HG02610 (cell line): ENCODE results near the gene PCDHB13.
"Not testable (repeated sequence)": the region's sequence is repeated elsewhere in the genome, so short reads cannot be mapped to it uniquely, and the experiment has no call there.

Experiments
- ATAC-seq: cut with Tn5 transposase; IDR thresholded peaks from one replicate; pipeline ENCODE4 v1.9.1; 2021; ENCODE audit warnings: mild to moderate bottlenecking, moderate library complexity; ENCODE audit not compliant: unreplicated experiment

The PCDHB13 gene

GRCh38 chr5:141213656-141214339 lies at the start of gene PCDHB13:
Gene PCDHB13, plus strand, starts transcription at chr5:141213919. Its CDS starts 205 bp downstream, at chr5:141214124.
- not testable (repeated sequence) for ATAC-seq

GRCh38 chr5:141172381-141173204 lies 41.1 kb upstream of the PCDHB13 start, which contains the start of gene PCDHB7:
Gene PCDHB7, plus strand, starts transcription at chr5:141172644. Its CDS starts 192 bp downstream, at chr5:141172836.
- ATAC-seq: no peak

- ATAC-seq: not testable (repeated sequence)
These were observed 39.2 kb upstream of the PCDHB13 start for GRCh38 chr5:141174291-141175104.

GRCh38 chr5:141175933-141176332 lies 37.8 kb upstream of the PCDHB13 start:
- no peak for ATAC-seq

- not testable (repeated sequence) for ATAC-seq
These were observed 36.0 kb upstream of the PCDHB13 start, which contains the start of gene PCDHB8 for GRCh38 chr5:141177577-141178191. Gene PCDHB8, plus strand, starts transcription at chr5:141177790. Its CDS starts 245 bp downstream, at chr5:141178035.

GRCh38 chr5:141179371-141179770 lies 34.3 kb upstream of the PCDHB13 start:
- not testable (repeated sequence) for ATAC-seq

GRCh38 chr5:141179876-141180275 lies 33.8 kb upstream of the PCDHB13 start:
- not testable (repeated sequence) for ATAC-seq

GRCh38 chr5:141180313-141180712 lies 33.4 kb upstream of the PCDHB13 start:
- no peak for ATAC-seq

- no peak for ATAC-seq
These were observed 31.5 kb upstream of the PCDHB13 start, which contains the start of gene PCDHB16 for GRCh38 chr5:141182248-141182647. Gene PCDHB16, plus strand, starts transcription at chr5:141182387. Its CDS starts 173 bp downstream, at chr5:141182560.

- ATAC-seq: not testable (repeated sequence)
These were observed 29.4 kb upstream of the PCDHB13 start for GRCh38 chr5:141184117-141184855.

- ATAC-seq: no peak
These were observed 26.7 kb upstream of the PCDHB13 start, which contains the start of gene PCDHB9 for GRCh38 chr5:141186897-141187512. Gene PCDHB9, plus strand, starts transcription at chr5:141187161. Its CDS starts 158 bp downstream, at chr5:141187319.

GRCh38 chr5:141188682-141189081 lies 25.0 kb upstream of the PCDHB13 start:
- not testable (repeated sequence) for ATAC-seq

GRCh38 chr5:141189131-141189530 lies 24.6 kb upstream of the PCDHB13 start:
- not testable (repeated sequence) for ATAC-seq

GRCh38 chr5:141192110-141192725 lies 21.5 kb upstream of the PCDHB13 start, which contains the start of gene PCDHB10:
Gene PCDHB10, plus strand, starts transcription at chr5:141192353. Its CDS starts 200 bp downstream, at chr5:141192553.
- ATAC-seq: no peak

- ATAC-seq: not testable (repeated sequence)
These were observed 19.4 kb upstream of the PCDHB13 start for GRCh38 chr5:141194332-141194731.

- no peak for ATAC-seq
These were observed 17.4 kb upstream of the PCDHB13 start for GRCh38 chr5:141196363-141196762.

- no peak for ATAC-seq
These were observed 14.1 kb upstream of the PCDHB13 start, which contains the start of gene PCDHB11 for GRCh38 chr5:141199359-141200235. Gene PCDHB11, plus strand, starts transcription at chr5:141199627. Its CDS starts 148 bp downstream, at chr5:141199775.
